ENCODE measurements around the gene SMIM44. TPM values are rescaled to one million over a fixed set of nuclear protein-coding genes. Genes with fewer than 3 reads are reported as not detected.
A peak's percentile ranks its signal among the peaks of the same experiment; 100 is the strongest.

SMIM44 gene
- total RNA-seq, 1 donor = not detected

DNA sequence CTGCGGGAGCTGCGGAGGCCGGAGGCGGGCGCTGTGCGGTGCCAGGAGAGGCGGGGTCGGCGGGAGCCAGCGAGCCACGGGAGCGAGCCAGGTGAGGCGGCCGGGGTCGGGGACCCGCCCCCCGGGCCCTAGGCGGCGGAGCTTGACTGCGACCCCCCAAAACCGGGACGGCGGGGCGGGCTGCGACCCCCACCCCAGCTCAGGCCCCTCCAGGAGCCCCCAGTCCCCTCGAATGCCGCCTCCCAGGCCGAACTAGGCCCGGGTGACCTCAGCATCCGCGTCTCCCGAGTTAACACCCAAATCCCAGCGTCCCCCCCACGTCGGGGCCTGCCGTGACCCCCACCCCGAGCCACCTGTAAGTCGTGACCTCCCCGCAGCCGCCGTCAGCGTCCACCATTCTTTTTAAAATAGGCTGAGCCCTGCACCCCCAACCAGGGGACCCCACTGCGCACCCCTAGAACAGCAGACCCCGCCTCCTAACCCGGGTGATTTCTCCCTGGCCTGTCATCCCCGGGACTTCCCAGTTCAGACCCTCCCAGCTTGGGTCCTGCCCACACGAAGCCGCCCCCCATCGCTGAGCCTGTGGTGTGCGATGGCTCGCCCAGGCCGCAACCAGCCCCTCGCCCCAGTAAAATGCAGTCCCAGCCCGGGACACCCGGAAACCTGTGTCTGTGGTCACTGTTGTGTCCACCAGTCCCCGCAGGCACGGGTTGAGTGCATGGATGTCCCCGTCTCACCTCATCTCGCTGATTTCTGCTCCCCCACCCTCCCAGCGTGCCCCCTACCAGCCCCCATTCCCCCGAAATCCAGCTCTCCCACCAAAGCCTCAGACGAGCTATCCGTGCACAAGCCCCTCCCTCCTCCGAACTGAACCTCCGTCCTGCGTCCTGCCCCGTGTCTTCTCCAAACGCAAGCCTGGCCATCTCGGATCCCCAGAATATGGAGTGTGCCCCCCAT, 23.4 kb upstream of the SMIM44 start:
- peak overlapping the region; percentile 88 for H3K4me3 ChIP-seq (ENCODE audit: low read depth, low read length)
- no peak for DNase-seq (ENCODE audit: low read depth)
- TF ChIP-seq, protein P1, sequence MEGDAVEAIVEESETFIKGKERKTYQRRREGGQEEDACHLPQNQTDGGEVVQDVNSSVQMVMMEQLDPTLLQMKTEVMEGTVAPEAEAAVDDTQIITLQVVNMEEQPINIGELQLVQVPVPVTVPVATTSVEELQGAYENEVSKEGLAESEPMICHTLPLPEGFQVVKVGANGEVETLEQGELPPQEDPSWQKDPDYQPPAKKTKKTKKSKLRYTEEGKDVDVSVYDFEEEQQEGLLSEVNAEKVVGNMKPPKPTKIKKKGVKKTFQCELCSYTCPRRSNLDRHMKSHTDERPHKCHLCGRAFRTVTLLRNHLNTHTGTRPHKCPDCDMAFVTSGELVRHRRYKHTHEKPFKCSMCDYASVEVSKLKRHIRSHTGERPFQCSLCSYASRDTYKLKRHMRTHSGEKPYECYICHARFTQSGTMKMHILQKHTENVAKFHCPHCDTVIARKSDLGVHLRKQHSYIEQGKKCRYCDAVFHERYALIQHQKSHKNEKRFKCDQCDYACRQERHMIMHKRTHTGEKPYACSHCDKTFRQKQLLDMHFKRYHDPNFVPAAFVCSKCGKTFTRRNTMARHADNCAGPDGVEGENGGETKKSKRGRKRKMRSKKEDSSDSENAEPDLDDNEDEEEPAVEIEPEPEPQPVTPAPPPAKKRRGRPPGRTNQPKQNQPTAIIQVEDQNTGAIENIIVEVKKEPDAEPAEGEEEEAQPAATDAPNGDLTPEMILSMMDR (IDR thresholded peaks at IDR 0.05; ENCODE audit: insufficient read depth, low read depth, low read length) = no peak

DNA sequence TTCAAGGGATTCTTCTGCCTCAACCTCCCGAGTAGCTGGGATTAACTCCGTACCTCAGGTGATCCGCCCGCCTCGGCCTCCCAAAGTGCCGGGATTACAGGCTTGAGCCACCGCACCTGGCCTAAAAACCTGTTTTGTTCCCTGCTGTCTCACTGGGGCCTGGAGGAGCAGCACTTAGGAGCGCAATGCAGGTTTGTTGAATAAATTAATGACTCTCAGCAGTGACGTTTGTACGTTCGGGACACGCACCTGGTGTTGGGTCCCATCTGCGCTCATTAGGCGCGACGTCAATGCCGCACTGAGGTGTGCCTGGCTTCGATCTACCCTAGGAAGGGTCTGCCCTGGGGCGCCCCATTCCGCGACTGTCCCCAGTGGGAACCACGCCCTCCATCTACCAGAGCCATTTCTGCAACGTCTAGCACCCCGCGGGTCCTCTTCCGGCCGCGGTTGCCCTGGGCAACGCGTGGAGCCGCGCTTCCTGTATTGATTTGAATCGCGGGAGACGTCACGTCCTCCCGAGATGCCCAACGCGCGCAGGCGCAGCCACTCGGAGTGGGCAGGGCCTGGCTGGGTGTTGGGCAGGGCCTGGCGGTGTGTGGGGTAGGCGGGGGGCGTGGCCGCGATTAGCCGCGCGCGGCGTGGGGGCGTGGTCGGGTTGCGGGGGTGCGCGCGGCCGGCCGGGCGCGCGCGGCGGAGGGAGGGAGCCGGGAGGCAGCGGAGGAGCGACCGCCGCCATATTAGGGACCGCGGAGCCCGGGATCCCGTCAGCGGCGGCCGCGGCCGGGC, 22.6 kb upstream of the SMIM44 start, which contains the start of gene FZR1:
TSS of gene FZR1 (plus strand) at position 714 of the 786 bp plus-strand sequence. CDS start 16,679 bp downstream, outside the sequence.
- TF ChIP-seq, protein P1 (IDR thresholded peaks at IDR 0.05; ENCODE audit: insufficient read depth, low read depth, low read length) = no peak
- peak; percentile 99 for DNase-seq (ENCODE audit: low read depth)
- H3K4me3 ChIP-seq (ENCODE audit: low read depth, low read length) = peak within 1 kb of the TSS; percentile 88

DNA sequence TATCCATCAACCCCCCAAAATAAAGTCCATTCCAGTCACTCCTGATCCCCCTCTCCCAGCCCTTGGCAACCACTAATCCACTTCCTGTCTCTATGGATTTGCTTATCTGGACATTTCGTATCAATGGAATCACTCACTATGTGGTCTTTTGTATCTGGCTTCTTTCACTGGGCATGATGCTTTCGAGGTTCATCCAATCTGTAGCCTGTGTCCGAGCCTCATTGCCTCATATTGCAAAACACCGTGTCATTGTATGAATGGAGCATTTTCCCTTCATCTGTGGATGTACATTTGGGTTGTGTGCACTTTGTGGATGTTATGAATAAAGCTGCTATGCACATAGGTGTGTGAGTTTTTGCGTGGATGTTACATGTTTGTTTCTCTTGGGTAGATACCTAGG, 21.5 kb upstream of the SMIM44 start:
- H3K4me3 ChIP-seq (ENCODE audit: low read depth, low read length) = no peak overlapping the region
- TF ChIP-seq, protein P1 (IDR thresholded peaks at IDR 0.05; ENCODE audit: insufficient read depth, low read depth, low read length) = no peak

DNA sequence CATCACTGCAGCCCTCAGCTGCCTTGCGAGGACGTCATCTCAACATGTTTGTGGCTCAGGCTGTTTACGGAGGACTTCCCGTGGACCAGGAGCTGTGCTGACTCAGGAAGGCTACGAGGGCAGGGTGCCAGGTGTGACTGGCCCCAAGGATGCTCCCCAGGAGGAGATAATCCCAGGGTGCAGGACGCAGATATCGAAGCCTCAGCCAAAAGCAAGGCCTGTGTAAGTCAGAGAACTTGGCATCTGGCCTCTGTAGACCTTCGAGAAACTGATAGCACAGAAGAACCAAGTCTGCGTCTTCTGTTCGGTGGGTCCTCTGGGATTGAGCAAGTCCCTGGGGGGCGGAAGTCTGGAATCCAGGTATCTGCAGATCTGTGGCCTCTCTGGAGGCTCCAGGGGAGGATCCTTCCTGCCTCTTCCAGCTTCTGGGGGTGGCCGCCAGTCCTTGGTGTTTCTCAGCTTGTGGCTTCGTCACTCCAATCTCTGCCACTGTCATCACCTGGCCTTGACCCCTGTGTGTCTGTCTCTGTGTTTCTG, 19.9 kb upstream of the SMIM44 start:
- H3K4me3 ChIP-seq (ENCODE audit: low read depth, low read length) = no peak overlapping the region
- DNase-seq (ENCODE audit: low read depth) = peak; percentile 94
- TF ChIP-seq, protein P1 (IDR thresholded peaks at IDR 0.05; ENCODE audit: insufficient read depth, low read depth, low read length) = no peak

More for the DNA sequence above, 21.5 kb upstream of the SMIM44 start:
- DNase-seq (ENCODE audit: low read depth) = peak; percentile 90

DNA sequence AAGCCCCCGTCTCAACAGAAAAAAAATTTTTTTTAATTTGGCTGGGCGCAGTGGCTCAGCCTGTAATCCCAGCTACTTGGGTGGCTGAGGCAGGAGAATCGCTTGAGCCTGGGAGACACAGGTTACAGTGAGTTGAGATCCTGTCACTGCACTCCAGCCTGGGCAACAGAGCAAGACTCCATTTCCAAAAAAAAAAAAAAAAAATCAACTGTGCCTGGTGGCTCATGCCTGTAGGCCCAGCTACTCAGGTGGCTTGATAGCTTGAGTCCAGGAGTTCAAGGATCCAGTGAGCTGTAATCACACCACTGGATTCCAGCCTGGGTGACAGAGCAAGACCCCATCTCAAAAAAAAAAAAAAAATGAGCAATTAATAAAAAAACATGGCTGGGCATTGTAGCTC, 18.5 kb upstream of the SMIM44 start:
- TF ChIP-seq, protein P1 (IDR thresholded peaks at IDR 0.05; ENCODE audit: insufficient read depth, low read depth, low read length) = no peak

DNA sequence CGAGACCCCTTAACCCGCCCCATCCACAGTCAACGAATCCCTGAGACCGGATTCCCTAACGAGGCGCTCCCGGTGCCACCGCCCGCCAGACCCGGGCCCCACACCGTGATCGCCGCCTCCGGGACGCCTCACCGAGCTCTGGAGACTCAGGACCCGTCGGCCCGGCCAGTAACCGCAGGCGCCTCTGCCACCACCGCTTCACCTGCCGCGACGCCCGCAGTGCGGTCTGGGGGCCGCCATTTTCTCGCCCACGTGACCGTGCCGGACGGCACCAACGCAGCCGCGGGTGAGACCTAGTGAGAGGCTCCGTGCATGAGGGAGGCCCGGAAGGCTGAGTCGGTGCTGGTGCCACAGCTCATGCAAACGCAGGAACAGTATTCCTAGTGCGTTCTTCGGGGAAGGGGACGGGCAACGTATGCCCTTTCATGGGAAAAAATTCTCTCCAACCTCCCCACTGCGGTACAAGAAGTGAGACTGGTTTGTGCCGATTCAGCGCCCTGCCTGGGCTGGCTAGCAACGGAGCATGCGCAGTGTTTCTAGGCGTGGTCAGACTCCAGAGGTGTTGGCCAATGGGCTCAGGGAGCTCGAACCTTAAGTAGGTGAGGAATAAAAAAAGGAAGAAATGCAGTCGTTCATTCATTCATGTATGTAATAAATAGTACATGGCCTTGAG, 17.3 kb upstream of the SMIM44 start, which contains the start of gene DOHH:
TSS of gene DOHH (minus strand) at position 246 of the 673 bp plus-strand sequence. CDS start 3,860 bp downstream, outside the sequence.
- peak; percentile 96 for DNase-seq (ENCODE audit: low read depth)
- peak within 1 kb of the TSS; percentile 97 for H3K4me3 ChIP-seq (ENCODE audit: low read depth, low read length)
- TF ChIP-seq, protein P1 (IDR thresholded peaks at IDR 0.05; ENCODE audit: insufficient read depth, low read depth, low read length) = no peak

More for the DNA sequence above, 18.5 kb upstream of the SMIM44 start:
- no peak for DNase-seq (ENCODE audit: low read depth)
- H3K4me3 ChIP-seq (ENCODE audit: low read depth, low read length) = no peak overlapping the region
